ENCODE measurements around the gene PREP. TPM values are rescaled to one million over a fixed set of nuclear protein-coding genes. Genes with fewer than 3 reads are reported as not detected.

PREP gene
- polyA plus RNA-seq, 1 of the 3 experiments (the other 2 are of a cell fraction) = 20.9 TPM

- no peak overlapping the region for H3K9ac ChIP-seq
- POLR2A ChIA-PET = no interaction called here
- H3K79me2 ChIP-seq (ENCODE audit: insufficient read depth) = no peaks in the 10 kb centered on the region; the same call in 1 of the 2 replicates
- no peak overlapping the region for H3K27ac ChIP-seq (ENCODE audit: low read depth in 2 of 2, low read length in 1 of 2)
- no peak for DNase-seq
- 63% methylated on average over 2 of the region's 2 CpGs for WGBS (ENCODE audit: low lambda C conversion rate)
- H3K36me3 ChIP-seq (replicated peaks in 1 of 2; ENCODE audit: control insufficient read depth in 1 of 2, insufficient read depth in 2 of 2, low read length in 1 of 2) = peaks cover 6 to 8% of the 10 kb centered on the region in 2 experiments
- CTCF ChIA-PET = interaction anchor here (0.7 to 1.3 kb wide), 4 partner anchors 14 to 78 kb away, joined by 3 to 4 read pairs (median 3); no protein-coding TSS in a partner anchor
- H4K20me1 ChIP-seq (ENCODE audit: insufficient read depth) = no peaks in the 10 kb centered on the region
- no peak overlapping the region for H2AFZ ChIP-seq (ENCODE audit: low read depth)
- H3K9me3 ChIP-seq = no peaks in the 10 kb centered on the region
- TF ChIP-seq ELF1 (IDR thresholded peaks at IDR 0.05) (no peak), ZBTB33 (IDR thresholded peaks at IDR 0.05; ENCODE audit: borderline replicate concordance, low read depth) (no peak), YY1 (IDR thresholded peaks at IDR 0.05; ENCODE audit: low read depth) (no peak), REST (IDR thresholded peaks at IDR 0.05; ENCODE audit: low read depth, low read length) (no peak), GABPA (IDR thresholded peaks at IDR 0.05; ENCODE audit: low read depth) (no peak)
- H3K4me1 ChIP-seq (ENCODE audit: control insufficient read depth in 1 of 2, insufficient read depth in 2 of 2, low read depth in 1 of 2, low read length in 1 of 2) = peaks cover 0 to 2% of the 10 kb centered on the region in 2 experiments; a peak in 2 of 4 replicates
- no peaks in the 10 kb centered on the region; the same call in 1 of the 2 replicates for H3K9me2 ChIP-seq
- H3K4me2 ChIP-seq = no peak overlapping the region
- no peaks in the 10 kb centered on the region for H3F3A ChIP-seq (replicated peaks; ENCODE audit: insufficient read depth)
- H3K4me3 ChIP-seq (ENCODE audit: low read depth in 2 of 2, low read length in 1 of 2) = no peak overlapping the region
- no peaks in the 10 kb centered on the region for H3K27me3 ChIP-seq (ENCODE audit: insufficient read depth)
These were observed 108.8 kb downstream of the PREP start for GRCh38 chr6:105294129-105294528.

GRCh38 chr6:105292689-105293339 lies 110.1 kb downstream of the PREP start:
- no peaks in the 10 kb centered on the region for H3F3A ChIP-seq (replicated peaks; ENCODE audit: insufficient read depth)
- H3K9me2 ChIP-seq = no peaks in the 10 kb centered on the region; the same call in 1 of the 2 replicates
- peaks cover 0 to 2% of the 10 kb centered on the region in 2 experiments; a peak in 2 of 4 replicates for H3K4me1 ChIP-seq (ENCODE audit: control insufficient read depth in 1 of 2, insufficient read depth in 2 of 2, low read depth in 1 of 2, low read length in 1 of 2)
- WGBS (ENCODE audit: low lambda C conversion rate) = 94% methylated on average over 4 of the region's 4 CpGs
- DNase-seq = no peak
- no peak overlapping the region for H3K27ac ChIP-seq (ENCODE audit: low read depth in 2 of 2, low read length in 1 of 2)
- CTCF ChIA-PET = interaction anchor here (0.7 to 1.0 kb wide), 2 partner anchors 24 to 70 kb away, joined by 3 read pairs; no protein-coding TSS in a partner anchor
- H3K4me3 ChIP-seq (ENCODE audit: low read depth in 2 of 2, low read length in 1 of 2) = no peak overlapping the region
- H3K4me2 ChIP-seq = no peak overlapping the region
- no peak overlapping the region for H3K9ac ChIP-seq
- no peaks in the 10 kb centered on the region; the same call in 1 of the 2 replicates for H3K79me2 ChIP-seq (ENCODE audit: insufficient read depth)
- TF ChIP-seq REST (IDR thresholded peaks at IDR 0.05; ENCODE audit: low read depth, low read length) (no peak), ELF1 (IDR thresholded peaks at IDR 0.05) (no peak), RCOR1 (IDR thresholded peaks at IDR 0.05; ENCODE audit: low read length) (no peak), MXI1 (IDR thresholded peaks at IDR 0.05; ENCODE audit: low read depth, low read length) (no peak)
- no peak overlapping the region for H2AFZ ChIP-seq (ENCODE audit: low read depth)
- H3K27me3 ChIP-seq (ENCODE audit: insufficient read depth) = no peaks in the 10 kb centered on the region
- no peaks in the 10 kb centered on the region for H3K9me3 ChIP-seq
- no peaks in the 10 kb centered on the region for H4K20me1 ChIP-seq (ENCODE audit: insufficient read depth)
- peaks cover 7 to 16% of the 10 kb centered on the region in 2 experiments for H3K36me3 ChIP-seq (replicated peaks in 1 of 2; ENCODE audit: control insufficient read depth in 1 of 2, insufficient read depth in 2 of 2, low read length in 1 of 2)
- POLR2A ChIA-PET = no interaction called here

Measured in SK-N-SH (cell line).